HEK293 (cell line): ENCODE data around the gene LAMTOR2.
A peak's percentile ranks its signal among the peaks of the same experiment; 100 is the strongest.

Experiments
- AEBP2 ChIP-seq: fragments of 450-650 bp; formaldehyde crosslinking; IDR thresholded peaks from 2 replicates; pipeline ENCODE4 v1.5.1; 2016; ENCODE audit warnings: missing biosample characterization, missing genetic modification characterization, borderline replicate concordance
- HOXC10 ChIP-seq: sonication (generic); formaldehyde crosslinking; IDR thresholded peaks from 2 replicates; pipeline ENCODE4 v1.8.1; 2023; ENCODE audit warnings: mild to moderate bottlenecking, missing genetic modification reagents
- KLF16 ChIP-seq: fragments of 450-650 bp; formaldehyde crosslinking; IDR thresholded peaks from 2 replicates; pipeline ENCODE4 v1.5.1; 2017; ENCODE audit warnings: missing biosample characterization, missing genetic modification characterization
- KLF7 ChIP-seq: fragments of 450-650 bp; formaldehyde crosslinking; IDR thresholded peaks from 2 replicates; pipeline ENCODE4 v1.5.1; 2016; ENCODE audit warnings: missing biosample characterization, missing genetic modification characterization, borderline replicate concordance
- MYNN ChIP-seq: fragments of 450-650 bp; formaldehyde crosslinking; IDR thresholded peaks from 2 replicates; pipeline ENCODE4 v1.5.1; 2016; ENCODE audit warnings: missing biosample characterization, missing genetic modification characterization, borderline replicate concordance
- REPIN1 ChIP-seq: fragments of 450-650 bp; formaldehyde crosslinking; IDR thresholded peaks from 2 replicates; pipeline ENCODE4 v1.5.1; 2017; ENCODE audit warnings: missing biosample characterization, missing genetic modification characterization, low read depth
- SALL2 ChIP-seq: fragments of 450-650 bp; formaldehyde crosslinking; IDR thresholded peaks from 2 replicates; pipeline ENCODE4 v1.5.0; 2017; ENCODE audit warnings: missing biosample characterization, mild to moderate bottlenecking, missing genetic modification characterization, borderline replicate concordance
- SP2 ChIP-seq: fragments of 450-650 bp; formaldehyde crosslinking; IDR thresholded peaks from 2 replicates; pipeline ENCODE4 v1.5.1; 2016; ENCODE audit warnings: missing biosample characterization, missing genetic modification characterization
- SP3 ChIP-seq: fragments of 450-650 bp; formaldehyde crosslinking; IDR thresholded peaks from 2 replicates; pipeline ENCODE4 v1.5.1; 2016; ENCODE audit warnings: missing biosample characterization, missing genetic modification characterization
- YY1 ChIP-seq: fragments of 450-650 bp; formaldehyde crosslinking; IDR thresholded peaks from 2 replicates; pipeline ENCODE4 v1.5.1; 2018; ENCODE audit warnings: missing biosample characterization, missing genetic modification characterization
- ZBTB10 ChIP-seq: fragments of 450-650 bp; formaldehyde crosslinking; IDR thresholded peaks from 2 replicates; pipeline ENCODE4 v1.5.1; 2016; ENCODE audit warnings: missing biosample characterization, missing genetic modification characterization
- ZBTB48 ChIP-seq: fragments of 450-650 bp; formaldehyde crosslinking; IDR thresholded peaks from 2 replicates; pipeline ENCODE4 v1.5.1; 2016; ENCODE audit warnings: missing biosample characterization, missing genetic modification characterization
- ZFP41 ChIP-seq: fragments of 450-650 bp; formaldehyde crosslinking; IDR thresholded peaks from 2 replicates; pipeline ENCODE4 v1.5.1; 2016; ENCODE audit warnings: missing biosample characterization, missing genetic modification characterization, borderline replicate concordance
- ZNF10 ChIP-seq: fragments of 450-650 bp; formaldehyde crosslinking; IDR thresholded peaks from 2 replicates; pipeline ENCODE4 v1.5.1; 2017; ENCODE audit warnings: missing biosample characterization, missing genetic modification characterization
- ZNF114 ChIP-seq: fragments of 450-650 bp; formaldehyde crosslinking; IDR thresholded peaks from 2 replicates; pipeline ENCODE4 v1.5.0; 2017; ENCODE audit warnings: missing biosample characterization, missing genetic modification characterization
- ZNF146 ChIP-seq: fragments of 450-650 bp; formaldehyde crosslinking; IDR thresholded peaks from 2 replicates; pipeline ENCODE4 v1.5.1; 2016; ENCODE audit warnings: missing biosample characterization, missing genetic modification characterization
- ZNF214 ChIP-seq: fragments of 450-650 bp; formaldehyde crosslinking; IDR thresholded peaks from 2 replicates; pipeline ENCODE4 v1.5.1; 2017; ENCODE audit warnings: missing biosample characterization, mild to moderate bottlenecking, missing genetic modification characterization, borderline replicate concordance
- ZNF221 ChIP-seq: fragments of 450-650 bp; formaldehyde crosslinking; IDR thresholded peaks from 2 replicates; pipeline ENCODE4 v1.5.1; 2017; ENCODE audit warnings: missing biosample characterization, missing genetic modification characterization, borderline replicate concordance
- ZNF239 ChIP-seq: fragments of 450-650 bp; formaldehyde crosslinking; IDR thresholded peaks from 2 replicates; pipeline ENCODE4 v1.5.1; 2016; ENCODE audit warnings: missing biosample characterization, missing genetic modification characterization
- ZNF24 ChIP-seq: fragments of 450-650 bp; formaldehyde crosslinking; IDR thresholded peaks from 2 replicates; pipeline ENCODE4 v1.5.1; 2016; ENCODE audit warnings: missing biosample characterization, missing genetic modification characterization
- ZNF248 ChIP-seq: fragments of 450-650 bp; formaldehyde crosslinking; IDR thresholded peaks from 2 replicates; pipeline ENCODE4 v1.5.1; 2017; ENCODE audit warnings: missing biosample characterization, missing genetic modification characterization
- ZNF391 ChIP-seq: fragments of 450-650 bp; formaldehyde crosslinking; IDR thresholded peaks from 2 replicates; pipeline ENCODE4 v1.5.1; 2016; ENCODE audit warnings: low read depth, missing biosample characterization, missing genetic modification characterization, borderline replicate concordance
- ZNF404 ChIP-seq: fragments of 450-650 bp; formaldehyde crosslinking; IDR thresholded peaks from 2 replicates; pipeline ENCODE4 v1.5.1; 2017; ENCODE audit warnings: missing biosample characterization, missing genetic modification characterization
- ZNF449 ChIP-seq: fragments of 450-650 bp; formaldehyde crosslinking; IDR thresholded peaks from 2 replicates; pipeline ENCODE4 v1.5.1; 2017; ENCODE audit warnings: missing biosample characterization, mild to moderate bottlenecking, missing genetic modification characterization, moderate library complexity
- ZNF488 ChIP-seq: fragments of 450-650 bp; formaldehyde crosslinking; IDR thresholded peaks from 2 replicates; pipeline ENCODE4 v1.5.1; 2016; ENCODE audit warnings: missing biosample characterization, missing genetic modification characterization
- ZNF530 ChIP-seq: fragments of 450-650 bp; formaldehyde crosslinking; IDR thresholded peaks from 2 replicates; pipeline ENCODE4 v1.5.1; 2016; ENCODE audit warnings: low read depth, missing biosample characterization, missing genetic modification characterization
- ZNF596 ChIP-seq: fragments of 450-650 bp; IDR thresholded peaks from 2 replicates; pipeline ENCODE4 v1.5.0; 2018; ENCODE audit warnings: missing biosample characterization, mild to moderate bottlenecking, missing genetic modification characterization, moderate library complexity
- ZNF645 ChIP-seq: fragments of 450-650 bp; formaldehyde crosslinking; IDR thresholded peaks from 2 replicates; pipeline ENCODE4; 2016; ENCODE audit warnings: missing biosample characterization, missing genetic modification characterization
- ZNF830 ChIP-seq: fragments of 450-650 bp; IDR thresholded peaks from 2 replicates; pipeline ENCODE4 v1.5.0; 2018; ENCODE audit warnings: missing biosample characterization, missing genetic modification characterization, low read depth, mild to moderate bottlenecking, moderate library complexity
- ZSCAN4 ChIP-seq: fragments of 450-650 bp; formaldehyde crosslinking; IDR thresholded peaks from 2 replicates; pipeline ENCODE4 v1.5.1; 2017; ENCODE audit warnings: missing biosample characterization, missing genetic modification characterization

Gene LAMTOR2

GRCh38 chr1:156054500-156055280 is at the start of gene LAMTOR2 (continued):
- TF ChIP-seq ZNF239 (tag by site-specific recombination) (no peak), ZNF449 (peak; percentile 55; the same call in 1 of the 2 replicates), ZBTB48 (peak; percentile 97), ZNF114 (tag by site-specific recombination) (no peak), ZNF146 (tag by site-specific recombination) (no peak), ZFP41 (tag by site-specific recombination) (no peak), ZNF488 (tag by site-specific recombination) (no peak), ZNF248 (tag by site-specific recombination) (no peak), ZNF596 (tag by site-specific recombination) (0 out of 2 replicates have a peak, but pooled peaks have one; percentile 5), ZNF645 (no peak), ZNF24 (0 out of 2 replicates have a peak, but pooled peaks have one; percentile 72), ZNF391 (tag by site-specific recombination) (no peak), SP2 (tag by site-specific recombination) (peak; percentile 46), SALL2 (tag by site-specific recombination) (no peak), KLF16 (peak; percentile 88), YY1 (tag by site-specific recombination) (peak; percentile 27), ZNF530 (tag by site-specific recombination) (no peak), SP3 (peak; percentile 98), ZSCAN4 (no peak), KLF7 (peak; percentile 65; the same call in 1 of the 2 replicates), ZBTB10 (tag by site-specific recombination) (peak; percentile 19), REPIN1 (tag by site-specific recombination) (no peak), MYNN (tag by site-specific recombination) (no peak), ZNF214 (tag by site-specific recombination) (no peak), ZNF830 (no peak), ZNF404 (tag by site-specific recombination) (no peak), ZNF221 (tag by site-specific recombination) (no peak), ZNF10 (no peak), HOXC10 (no peak), AEBP2 (tag by site-specific recombination) (no peak)
